Testis (tissue), 2 donors: ENCODE results near the gene SHISAL1.

Experiments used
- CTCF ChIP-seq, 3 experiments: fragments of 450-650 bp in 2 of 3; fragments of 200-600 bp in 1 of 3; sonication (generic) in 1 of 3; IDR thresholded peaks; one replicate each; pipeline ENCODE4 v1.5.1; 2016 to 2019; ENCODE audit warnings: antibody characterized with exemption in 3 of 3, mild to moderate bottlenecking in 2 of 3, moderate library complexity in 1 of 3
- POLR2A ChIP-seq: fragments of 450-650 bp; IDR thresholded peaks from one replicate; pipeline ENCODE4 v1.6.1; 2017; ENCODE audit warnings: antibody characterized with exemption, mild to moderate bottlenecking, moderate library complexity

- TF ChIP-seq CTCF (IDR thresholded peaks at IDR 0.05) (no peak), POLR2A (no peak)
Observed at GRCh38 chr22:44206696-44207095, 106.1 kb downstream of the SHISAL1 start.
